Hypothalamus (tissue), 51 donors: ENCODE measurements around the gene MAGI1.
"Not testable (repeated sequence)": the region's sequence is repeated elsewhere in the genome, so short reads cannot be mapped to it uniquely, and the experiment has no call there.

Source experiments
- DNase-seq, 51 donors: peaks; one replicate each; lab custom pipeline; 2025; lab: John Stamatoyannopoulos, UW

Gene MAGI1

DNA sequence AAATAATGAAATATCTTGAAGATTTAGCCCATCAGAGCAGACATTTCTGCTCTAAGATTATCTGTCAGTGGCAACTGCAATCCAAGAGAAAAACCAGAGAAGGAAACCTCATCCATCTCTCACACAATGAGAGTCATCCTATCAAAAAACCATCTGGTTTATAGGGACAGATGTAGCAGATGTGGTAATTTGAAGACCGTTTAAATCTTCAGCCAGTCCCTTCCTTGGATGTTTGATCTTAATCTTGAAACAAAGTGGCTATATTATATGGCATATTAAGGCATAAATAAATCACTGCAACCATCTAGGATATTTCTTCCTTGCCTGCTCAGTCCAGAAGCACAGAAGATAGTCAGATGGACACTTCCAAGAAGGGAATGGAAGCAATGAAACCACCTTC lies 305.3 kb downstream of the MAGI1 start:
- no peak for DNase-seq

DNA sequence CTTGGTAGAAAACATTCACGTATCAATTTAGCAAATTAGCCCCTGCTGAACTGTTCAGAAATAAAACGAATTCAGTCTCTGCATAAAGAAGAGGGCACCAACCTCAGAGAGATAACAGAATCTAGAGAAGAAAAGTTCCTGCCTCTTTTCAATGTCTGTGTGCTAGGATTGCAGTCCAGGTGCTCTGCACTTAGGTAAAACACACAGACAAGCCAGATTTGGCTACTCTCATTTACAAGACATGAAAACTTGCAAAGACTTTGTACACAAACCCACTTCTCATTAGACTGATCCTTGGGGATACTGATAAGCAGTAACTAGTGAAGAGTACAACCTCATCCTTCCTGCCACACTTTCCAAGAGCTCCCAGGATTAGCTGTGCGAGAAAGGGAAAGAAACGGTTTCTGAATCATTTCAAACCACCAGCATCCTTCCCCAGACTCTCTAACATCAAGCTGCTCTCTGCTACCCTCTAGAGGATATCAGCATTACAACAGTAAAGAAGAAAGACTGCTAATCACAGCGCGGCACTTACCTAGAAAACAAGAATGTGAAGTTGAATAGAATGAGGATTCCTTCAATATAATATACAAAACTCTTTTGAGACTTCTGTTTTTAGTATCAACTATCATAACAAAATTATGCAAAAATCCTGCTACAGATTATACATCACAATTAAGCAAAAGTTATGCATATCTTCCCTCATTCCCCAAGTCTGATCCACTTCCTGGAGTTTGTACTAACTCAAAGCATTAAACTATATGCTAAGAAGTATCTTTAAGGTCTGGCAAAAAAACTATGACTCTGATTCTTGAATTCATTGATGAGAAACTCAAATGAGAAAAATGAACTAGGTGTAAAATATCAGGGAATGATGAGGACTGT lies 306.4 kb downstream of the MAGI1 start:
- DNase-seq: peak in 7 of 51 donors; percentile 2 to 85 (median 37)

DNA sequence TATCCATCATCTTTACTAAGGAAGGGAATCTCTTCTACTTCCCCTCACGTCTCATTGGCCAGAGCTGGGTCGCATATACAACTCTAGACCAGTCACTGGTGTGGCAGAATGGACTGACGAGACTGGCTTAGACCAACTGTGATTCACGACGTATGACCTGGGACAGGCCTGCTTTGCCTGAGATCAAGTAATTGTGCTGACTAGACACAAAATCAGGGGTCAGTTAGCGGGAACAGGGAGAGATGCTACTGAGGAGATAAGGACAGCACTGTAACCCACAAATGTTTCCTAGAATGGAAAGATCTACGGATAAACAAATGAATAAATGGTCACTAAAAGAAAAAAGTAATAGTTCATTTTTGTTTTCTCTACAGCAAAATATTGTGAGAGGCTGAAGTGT lies 308.3 kb downstream of the MAGI1 start:
- no peak for DNase-seq

DNA sequence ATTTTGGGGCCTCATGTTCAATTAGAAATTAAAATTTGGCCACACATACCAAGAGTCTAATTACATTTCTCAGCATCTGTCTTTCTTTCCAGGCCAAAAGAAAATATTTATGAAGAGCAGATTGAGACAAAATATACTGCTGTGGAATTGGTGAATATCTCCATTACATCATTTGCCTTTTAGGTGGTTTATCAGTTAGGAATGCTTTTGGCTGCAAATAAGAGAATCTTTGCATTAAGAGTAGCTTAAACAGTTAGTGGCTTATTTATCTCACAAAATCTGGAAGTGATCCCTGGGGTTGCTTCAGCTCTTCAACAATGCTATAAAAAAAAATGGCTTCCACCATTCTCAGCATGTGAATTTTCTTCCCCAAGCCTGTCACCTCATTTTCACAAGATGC lies 308.7 kb downstream of the MAGI1 start:
- DNase-seq: no peak

DNA sequence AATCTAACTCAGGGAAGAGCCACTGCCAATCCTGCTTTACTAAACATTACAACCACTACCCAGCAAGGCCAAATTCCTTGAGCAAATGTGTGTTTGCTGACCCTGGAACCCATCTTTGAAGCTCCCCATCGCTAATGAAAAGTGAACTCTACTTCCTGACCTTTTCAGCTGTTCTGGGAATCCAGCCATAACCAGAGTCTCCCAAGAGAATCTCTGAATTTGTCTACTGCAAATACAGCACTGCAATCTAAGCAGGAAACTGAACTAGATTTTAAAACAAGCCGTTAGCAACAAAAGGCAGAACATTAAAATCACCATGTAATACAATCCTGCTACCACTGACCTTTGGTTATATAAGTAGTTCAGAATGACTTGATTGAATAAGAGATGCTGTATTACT lies 309.2 kb downstream of the MAGI1 start:
- DNase-seq: peak in 1 of 51 donors; percentile 2

DNA sequence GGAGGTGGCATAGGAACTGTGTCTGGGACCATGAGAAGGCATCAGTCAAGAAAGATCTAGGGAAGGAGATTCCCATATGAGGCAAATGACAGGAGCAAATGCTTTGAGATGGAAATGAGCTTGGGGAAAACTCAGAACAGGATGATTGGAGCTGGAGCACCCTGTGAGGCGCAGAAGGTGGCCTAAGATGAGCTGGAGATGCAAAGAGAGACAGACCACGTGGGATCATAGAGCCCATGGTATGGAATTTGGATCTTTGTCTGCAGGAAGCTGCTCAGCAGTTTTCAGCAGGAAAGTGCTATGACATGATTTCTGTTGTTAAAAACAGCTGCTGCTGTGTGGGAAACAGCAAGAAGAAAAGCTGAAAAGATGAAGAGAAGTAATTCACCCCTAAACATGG lies 310.6 kb downstream of the MAGI1 start:
- no peak for DNase-seq

DNA sequence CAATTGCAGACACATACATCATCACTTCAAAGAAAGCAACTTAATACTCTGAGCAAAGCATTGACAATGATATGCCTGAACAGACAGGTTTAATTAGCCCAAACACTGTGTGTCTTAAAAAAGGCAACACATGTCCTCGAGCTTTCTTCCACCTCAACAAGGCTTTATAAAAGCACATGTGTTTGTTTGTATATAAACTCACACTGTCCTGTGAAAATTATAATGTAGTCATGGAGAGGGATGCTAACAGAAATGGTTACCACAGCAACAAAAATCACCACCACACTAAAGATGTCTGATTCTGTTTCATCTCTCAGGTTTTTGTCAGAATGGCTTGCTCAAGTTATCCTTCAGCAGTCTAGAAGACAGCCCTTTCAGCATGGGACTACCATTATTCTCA lies 314.7 kb downstream of the MAGI1 start:
- DNase-seq: no peak

DNA sequence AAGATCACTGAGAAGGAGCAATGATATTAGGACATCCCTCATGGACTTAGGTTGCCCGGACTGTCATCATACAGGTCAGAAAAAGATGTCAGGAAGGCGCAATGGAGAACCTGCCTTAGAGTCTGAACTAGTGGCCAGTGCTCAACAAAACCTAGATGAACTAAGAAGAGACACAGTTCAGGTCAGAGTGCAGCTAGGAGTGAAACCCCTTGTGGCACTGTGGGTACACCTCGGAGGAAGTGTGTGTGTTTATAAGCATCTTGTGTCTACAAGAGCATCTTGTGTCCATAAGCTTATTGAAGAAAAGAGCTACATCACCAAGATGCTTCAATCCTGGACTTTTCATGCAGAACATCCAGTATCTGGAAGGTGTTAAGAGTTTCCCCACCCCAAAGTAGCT lies 315.7 kb downstream of the MAGI1 start:
- DNase-seq: no peak

DNA sequence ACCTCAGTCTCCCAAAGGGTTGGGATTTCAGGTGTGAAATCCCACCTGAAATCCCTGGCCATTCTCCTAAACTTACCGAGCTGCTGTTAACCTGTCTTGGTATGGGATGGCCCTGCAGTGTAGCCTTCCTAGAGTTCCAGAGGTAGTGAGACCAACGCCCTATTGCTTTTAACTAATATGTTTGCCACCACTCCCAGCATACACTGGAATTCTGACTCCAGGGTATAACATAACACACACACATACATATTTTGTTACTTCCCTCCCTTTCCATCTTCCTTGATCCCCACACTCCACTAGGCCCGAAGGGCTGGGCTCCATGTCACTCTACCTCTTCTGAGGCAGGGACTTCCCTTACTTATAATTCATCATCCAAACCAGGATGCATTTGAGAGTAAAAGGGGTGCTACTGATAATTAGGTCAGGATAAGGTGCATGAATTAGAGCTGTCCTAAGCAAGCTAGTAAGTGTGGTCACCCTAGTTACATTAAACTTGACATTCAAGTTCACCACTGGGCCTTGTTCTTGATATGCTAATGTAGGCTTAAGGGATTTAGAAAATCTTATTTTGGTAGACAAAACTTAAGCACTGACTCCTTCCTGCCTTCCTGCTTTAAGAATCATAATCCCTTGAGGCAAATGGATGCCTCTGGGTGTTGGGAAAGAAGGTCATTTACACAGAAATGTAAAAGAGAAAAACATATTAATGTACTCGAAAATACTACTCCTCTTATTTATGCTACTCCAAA lies 317.6 kb downstream of the MAGI1 start:
- DNase-seq: no peak

DNA sequence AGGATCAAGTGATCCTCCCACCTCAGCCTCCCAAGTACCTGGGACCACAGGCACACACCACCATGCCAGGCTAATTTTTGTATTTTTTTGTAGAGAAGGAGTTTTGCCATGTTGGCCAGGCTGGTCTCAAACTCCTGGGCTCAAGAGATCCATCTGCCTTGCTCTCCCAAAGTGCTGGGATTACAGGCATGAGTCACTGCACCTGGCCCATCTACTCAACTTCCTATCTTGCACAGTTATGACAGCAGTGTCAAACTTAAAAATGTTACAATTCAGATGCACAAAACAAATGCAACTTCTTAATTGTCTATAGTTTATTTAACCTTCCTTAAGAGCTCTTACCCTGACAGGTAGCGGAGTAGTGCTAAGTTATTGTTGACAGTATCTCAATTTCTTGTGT lies 319.1 kb downstream of the MAGI1 start:
- not testable (repeated sequence) for DNase-seq

DNA sequence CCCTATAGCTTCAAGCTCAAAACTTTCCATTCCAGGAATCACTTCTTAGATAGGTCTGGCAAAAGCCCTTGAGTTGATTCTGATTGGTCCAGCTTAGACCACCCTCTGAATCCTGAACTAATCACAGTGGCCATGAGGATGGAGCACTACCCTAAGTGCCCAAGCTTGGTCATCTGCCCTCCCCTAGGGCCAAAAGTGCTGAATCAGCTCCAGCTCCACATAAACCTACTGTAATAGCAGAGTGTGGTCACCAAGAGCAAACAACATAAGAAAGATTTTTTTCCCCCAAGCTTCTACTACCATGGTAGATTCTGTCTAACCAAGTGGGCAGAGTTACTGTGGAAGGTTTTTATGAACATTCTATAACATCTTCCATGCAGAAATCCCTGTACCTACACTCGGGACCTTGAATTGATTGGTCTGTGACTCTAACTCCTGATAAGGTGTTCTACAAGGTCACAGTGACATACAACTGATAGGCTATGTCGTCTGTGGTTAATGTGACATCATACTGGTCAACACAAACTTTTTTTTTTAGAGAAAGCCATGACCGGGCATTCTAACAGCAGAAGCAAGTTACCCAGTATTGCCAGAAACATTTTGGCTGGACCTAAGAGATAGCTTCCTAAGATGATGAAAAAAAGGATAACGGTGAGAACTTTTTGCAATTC lies 320.9 kb downstream of the MAGI1 start:
- DNase-seq: no peak

DNA sequence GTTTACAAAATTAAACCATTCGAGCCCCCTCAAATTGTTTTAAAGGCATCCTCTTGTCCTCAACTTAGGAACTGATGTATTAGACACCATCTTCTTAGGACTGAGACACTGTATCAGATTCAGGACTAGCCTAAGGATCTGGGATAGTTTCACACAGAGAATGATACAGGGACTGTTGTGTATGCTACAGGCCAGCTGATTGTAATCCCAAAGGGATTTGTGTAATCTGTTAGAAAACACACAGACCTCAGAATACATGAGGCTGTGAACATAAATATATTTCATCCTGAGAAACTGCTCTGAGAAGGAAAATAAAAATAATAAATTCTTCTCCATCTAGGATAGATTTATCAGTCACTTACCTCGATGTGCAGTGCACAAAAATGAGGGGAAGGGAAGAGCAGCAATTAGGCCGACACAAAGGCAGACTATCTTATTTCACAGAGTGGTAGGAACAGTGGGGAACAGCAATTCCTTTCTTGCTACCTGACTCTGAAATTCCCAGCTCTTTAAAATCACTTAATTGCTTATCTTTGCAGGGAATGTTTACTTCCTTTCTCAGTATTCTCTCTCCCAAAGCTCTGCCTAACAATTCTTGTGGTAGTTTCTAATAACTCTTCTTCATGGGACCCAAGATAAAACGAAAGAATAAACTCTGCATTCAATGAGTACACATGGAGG lies 322.5 kb downstream of the MAGI1 start:
- DNase-seq: no peak

DNA sequence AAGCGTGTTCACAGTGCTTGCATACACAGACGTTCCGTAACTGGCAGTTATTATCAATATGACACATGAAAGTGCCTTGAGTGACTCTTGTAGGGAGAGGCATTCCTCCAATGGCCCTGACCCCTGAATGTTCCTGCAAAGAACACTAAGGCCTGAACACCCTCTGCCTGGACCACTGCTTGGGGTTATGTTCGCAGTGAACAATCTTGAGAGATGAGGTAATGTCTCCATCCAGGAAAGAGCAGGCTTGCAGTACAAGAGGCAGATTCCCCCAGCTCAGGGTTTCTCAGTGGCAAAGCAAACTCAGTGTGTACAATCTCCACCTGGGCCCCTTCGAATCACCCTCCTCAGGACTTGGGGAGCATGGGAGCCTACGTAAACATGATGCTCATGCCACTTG lies 324.6 kb downstream of the MAGI1 start:
- DNase-seq: no peak

DNA sequence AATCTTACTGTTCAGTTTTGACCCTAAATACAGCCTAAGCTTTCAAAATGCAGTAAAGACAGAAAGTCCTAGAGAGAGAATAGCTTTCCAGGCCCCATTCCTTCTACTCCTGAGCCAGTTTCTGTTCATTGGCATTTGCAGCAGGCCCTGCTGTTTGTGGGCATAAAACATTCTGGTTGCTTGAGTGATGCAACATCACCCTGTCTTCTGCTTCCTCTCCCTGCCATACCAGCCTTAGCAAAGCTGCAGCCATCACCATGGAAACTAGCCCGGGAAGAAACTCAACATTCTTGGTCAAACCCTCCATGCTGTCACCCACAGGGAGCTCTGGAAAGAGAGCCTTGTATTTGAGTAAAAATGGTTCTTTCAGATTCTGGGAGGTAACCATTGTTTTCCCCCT lies 325.7 kb downstream of the MAGI1 start:
- DNase-seq: peak in 28 of 51 donors; percentile 2 to 74 (median 34)

DNA sequence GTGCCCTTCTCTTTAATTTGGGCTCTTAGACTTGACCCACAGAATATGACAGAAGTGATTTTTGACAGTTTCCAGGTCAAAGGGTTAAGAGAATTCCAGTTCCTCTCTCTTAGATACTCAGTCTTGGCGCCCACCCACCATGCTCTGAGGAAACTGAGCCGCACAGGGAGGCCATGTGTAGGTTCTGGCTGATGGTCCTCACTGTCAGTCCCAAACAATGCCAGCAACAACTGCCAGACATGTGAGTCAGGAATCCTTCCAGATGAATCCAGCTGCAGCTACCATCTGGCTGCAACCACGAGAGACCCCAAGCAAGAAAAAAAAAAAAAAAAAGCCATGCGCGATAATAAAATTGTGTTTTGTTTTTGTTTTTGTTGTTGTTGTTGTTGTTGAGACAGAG lies 326.6 kb downstream of the MAGI1 start:
- DNase-seq: no peak

DNA sequence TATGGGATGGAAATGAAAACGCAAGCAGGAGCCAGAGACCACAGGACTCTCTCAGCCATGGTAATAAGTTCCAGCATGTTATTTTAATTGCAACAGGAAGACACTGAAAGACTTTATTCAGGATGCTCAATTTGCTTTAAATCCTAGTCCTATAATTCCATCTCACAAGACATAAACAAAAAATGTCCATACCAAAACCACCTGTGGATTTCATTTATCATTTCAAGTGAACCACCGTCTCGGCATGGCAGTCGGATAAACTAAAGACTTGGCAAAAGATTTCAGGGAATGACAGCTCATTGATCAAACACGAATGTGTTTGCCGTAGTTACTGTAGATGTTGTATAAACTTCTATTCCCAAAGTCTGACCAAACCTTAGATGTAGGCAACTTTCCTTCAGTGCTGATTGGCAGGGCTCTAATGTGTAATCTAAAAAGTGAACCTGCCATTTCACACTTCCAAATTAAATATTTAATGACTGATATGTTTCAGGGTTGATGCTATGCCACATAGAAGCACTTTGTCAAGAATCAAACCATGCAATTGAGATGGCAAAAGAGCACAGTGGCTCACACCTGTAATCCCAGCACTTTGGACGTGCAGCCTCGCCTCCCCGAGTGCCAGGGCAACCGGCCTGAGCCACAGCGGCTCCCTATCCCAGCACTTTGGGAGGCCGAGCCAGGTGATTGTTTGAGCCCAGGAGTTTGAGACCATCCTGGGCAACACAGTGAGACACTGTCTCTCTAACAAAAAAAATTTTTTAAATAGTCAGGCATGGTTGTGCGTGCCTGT lies 331.7 kb downstream of the MAGI1 start:
- DNase-seq: no peak

DNA sequence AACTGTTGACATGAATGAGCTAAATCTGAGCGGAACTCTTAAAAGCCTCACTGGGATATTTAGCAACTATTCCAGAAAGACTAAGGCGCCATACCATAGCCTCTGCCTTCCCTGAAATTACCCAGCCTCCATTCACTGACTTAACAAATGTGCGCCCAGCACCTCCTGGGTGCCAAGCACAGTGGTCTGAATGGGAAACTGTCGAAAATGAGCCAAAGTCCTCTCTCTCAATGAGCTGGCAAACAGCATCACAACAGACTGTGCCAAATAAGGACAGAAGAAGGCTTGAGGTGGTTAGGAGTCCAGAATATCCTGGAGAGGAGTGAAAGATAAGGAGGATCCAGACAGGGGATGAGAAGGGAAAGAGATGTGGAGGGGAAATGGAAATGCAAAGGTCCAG lies 332.4 kb downstream of the MAGI1 start:
- peak in 4 of 51 donors; percentile 1 to 28 (median 14) for DNase-seq

DNA sequence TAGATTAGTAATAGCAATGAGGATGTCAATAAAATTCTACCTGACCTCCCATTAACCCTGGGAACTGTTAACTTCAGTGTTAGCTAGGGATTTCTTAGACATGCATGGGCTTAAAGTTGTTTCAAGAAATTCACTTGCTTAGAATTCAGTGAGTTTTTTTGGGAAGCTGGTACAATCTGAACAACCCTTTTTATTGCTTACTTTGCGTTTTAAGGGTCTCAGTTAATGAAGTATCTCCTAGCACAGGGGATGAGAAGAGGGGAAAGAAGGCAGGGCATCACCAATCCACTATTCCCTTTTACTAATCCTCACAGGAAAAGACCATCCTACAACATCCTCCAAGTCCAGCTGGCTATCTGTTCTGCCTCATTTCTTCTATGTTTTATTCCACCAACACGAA lies 334.9 kb downstream of the MAGI1 start:
- no peak for DNase-seq

DNA sequence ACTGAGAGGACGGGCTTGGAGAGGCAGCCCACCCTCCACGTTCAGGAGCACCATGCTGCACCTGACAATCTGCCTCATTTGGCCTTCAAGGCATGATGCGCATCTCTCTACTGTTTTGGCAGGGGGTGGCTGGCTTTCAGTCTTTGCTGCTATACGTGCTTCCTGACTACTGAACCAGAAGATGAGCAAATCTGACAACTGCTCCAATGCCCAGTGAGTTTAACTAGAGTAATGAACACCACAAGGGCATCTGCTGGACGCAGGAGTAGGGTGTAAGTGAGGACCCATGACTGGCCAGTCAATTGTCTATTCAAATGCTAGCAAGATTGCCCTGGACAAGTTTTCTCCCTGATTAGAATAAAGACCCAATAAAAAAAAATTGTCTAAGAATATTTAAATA lies 335.7 kb downstream of the MAGI1 start:
- DNase-seq: no peak

DNA sequence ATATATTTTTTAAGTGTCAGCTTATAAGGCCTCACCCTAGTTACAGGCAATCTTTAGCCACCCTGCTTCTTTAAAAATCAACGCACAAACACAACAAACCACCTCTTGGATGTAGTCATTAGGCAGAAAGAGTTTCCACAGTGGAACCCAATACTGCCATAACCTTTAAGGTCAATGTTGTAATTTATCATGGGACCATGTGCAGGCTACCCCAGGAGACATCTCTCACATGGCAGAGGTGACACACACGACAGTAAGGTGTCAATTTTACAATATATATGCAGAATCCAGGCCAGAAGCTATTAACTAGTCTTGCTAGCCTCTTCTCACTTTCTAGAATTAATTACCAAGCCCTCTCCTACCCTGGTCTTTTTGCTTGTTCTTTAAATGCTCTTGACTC lies 336.5 kb downstream of the MAGI1 start:
- no peak for DNase-seq
